ENCODE measurements around the gene NOC2L. TPM values are rescaled to one million over a fixed set of nuclear protein-coding genes. Genes with fewer than 3 reads are reported as not detected.

The NOC2L gene
- total and polyA plus RNA-seq, 2 donors (not counting 1 experiment from before 2014, with no cell fraction given): 34.1 to 61.1 TPM

DNA sequence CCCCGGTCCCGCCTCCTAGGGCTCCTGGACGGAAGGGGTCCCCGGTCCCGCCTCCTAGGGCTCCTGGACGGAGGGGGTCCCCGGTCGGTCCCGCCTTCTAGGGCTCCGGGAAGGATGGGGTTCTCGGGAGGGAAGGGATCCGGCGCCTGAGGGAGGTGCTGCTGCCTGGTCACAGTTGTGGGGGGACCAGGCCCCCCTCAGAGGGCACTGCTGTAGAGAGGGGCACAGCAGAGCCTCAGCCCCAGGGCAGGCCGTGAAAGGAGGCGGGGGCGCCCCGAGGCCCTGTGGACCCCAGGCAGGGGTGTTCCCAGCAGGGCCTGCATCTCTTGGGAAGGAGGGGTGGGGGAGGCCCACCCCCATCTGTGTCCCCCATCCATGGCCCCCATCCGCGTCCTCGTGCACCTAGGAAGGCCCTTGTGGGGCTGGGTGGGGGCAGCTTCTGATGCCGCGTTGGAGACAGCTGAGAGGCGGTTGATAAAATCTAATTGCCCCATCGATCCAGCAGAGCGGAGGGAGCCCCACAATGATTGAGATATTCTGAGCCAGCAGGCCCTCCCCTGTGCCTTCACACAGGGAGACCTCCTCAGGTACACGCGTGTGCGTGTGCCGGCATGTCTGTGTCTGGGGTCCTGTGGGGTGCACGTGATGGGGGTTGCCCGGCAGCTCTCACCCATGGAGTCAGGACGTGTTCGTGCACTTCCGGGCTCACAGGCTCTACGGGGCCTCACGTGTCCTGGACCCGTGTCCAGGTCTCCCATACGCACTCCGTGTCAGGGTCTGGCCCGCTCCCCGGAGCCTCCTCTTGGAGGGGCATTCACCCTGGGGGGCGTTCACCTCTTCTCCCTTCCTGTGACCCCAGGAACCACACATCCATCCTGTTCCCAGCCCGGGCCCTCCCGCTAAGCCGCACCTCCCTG, 22.4 kb downstream of the NOC2L start:
- Histone ChIP-seq H3K4me1 (ENCODE audit: control insufficient read depth, extremely low read depth, insufficient read depth, low read length) (peaks cover 8% of the 10 kb centered on the region), H3K4me2 (ENCODE audit: extremely low read depth, insufficient read depth, low read length) (no peak overlapping the region), H3K9ac (ENCODE audit: insufficient read depth, low read length) (no peak overlapping the region), H3K27ac (ENCODE audit: insufficient read depth, low read length) (no peak overlapping the region), H3K9me3 (ENCODE audit: control insufficient read depth, insufficient read depth, low read depth, low read length) (no peaks in the 10 kb centered on the region), H3K27me3 (ENCODE audit: control insufficient read depth, insufficient read depth, low read length) (peaks cover 7% of the 10 kb centered on the region), H3K36me3 (ENCODE audit: control insufficient read depth, insufficient read depth, low read length) (no peaks in the 10 kb centered on the region), H3K4me3 (replicated peaks in 1 of 4; ENCODE audit: control extremely low read depth in 1 of 4, insufficient read depth in 1 of 4, low read depth in 3 of 4, low read length in 4 of 4) (no peak overlapping the region), H4K20me1 (ENCODE audit: control insufficient read depth, extremely low read depth, insufficient read depth, low read length) (no peaks in the 10 kb centered on the region), H2AFZ (ENCODE audit: low read length) (no peak overlapping the region), H3K79me2 (ENCODE audit: control insufficient read depth, insufficient read depth, low read length) (no peaks in the 10 kb centered on the region)
- no peak for DNase-seq (ENCODE audit: low read depth in 2 of 2)
- TF ChIP-seq EZH2 (IDR thresholded peaks at IDR 0.05; ENCODE audit: low read length, missing control alignments): no peak
- TF ChIP-seq, protein P1, sequence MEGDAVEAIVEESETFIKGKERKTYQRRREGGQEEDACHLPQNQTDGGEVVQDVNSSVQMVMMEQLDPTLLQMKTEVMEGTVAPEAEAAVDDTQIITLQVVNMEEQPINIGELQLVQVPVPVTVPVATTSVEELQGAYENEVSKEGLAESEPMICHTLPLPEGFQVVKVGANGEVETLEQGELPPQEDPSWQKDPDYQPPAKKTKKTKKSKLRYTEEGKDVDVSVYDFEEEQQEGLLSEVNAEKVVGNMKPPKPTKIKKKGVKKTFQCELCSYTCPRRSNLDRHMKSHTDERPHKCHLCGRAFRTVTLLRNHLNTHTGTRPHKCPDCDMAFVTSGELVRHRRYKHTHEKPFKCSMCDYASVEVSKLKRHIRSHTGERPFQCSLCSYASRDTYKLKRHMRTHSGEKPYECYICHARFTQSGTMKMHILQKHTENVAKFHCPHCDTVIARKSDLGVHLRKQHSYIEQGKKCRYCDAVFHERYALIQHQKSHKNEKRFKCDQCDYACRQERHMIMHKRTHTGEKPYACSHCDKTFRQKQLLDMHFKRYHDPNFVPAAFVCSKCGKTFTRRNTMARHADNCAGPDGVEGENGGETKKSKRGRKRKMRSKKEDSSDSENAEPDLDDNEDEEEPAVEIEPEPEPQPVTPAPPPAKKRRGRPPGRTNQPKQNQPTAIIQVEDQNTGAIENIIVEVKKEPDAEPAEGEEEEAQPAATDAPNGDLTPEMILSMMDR (conservative IDR thresholded peaks at IDR 0.05 in 1 of 2, IDR thresholded peaks at IDR 0.05 in 1 of 2; ENCODE audit: low read depth in 1 of 2, low read length in 2 of 2): no peak

DNA sequence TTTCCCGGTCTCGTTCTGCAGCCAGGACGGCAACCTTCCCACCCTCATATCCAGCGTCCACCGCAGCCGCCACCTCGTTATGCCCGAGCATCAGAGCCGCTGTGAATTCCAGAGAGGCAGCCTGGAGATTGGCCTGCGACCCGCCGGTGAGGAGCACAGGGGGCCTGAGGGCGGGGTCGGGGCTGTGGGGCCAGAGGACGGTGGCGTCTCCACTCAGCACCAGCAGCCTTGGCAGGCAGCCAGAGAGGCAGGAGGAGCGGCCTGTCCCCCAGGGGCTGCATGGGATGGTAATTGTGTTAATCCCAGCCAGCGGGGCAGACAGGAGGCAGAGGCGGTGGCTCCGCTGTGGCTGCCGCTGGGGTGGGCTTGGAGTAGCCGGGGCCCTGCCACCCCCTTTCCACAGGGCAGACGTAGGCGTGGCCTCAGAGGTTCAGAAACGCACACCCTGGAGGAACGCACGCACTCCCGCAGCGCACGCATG, 23.3 kb downstream of the NOC2L start:
- Histone ChIP-seq H3K27ac (ENCODE audit: insufficient read depth, low read length) (no peak overlapping the region), H3K4me1 (ENCODE audit: control insufficient read depth, extremely low read depth, insufficient read depth, low read length) (peaks cover 3% of the 10 kb centered on the region), H3K9ac (ENCODE audit: insufficient read depth, low read length) (no peak overlapping the region), H3K36me3 (ENCODE audit: control insufficient read depth, insufficient read depth, low read length) (no peaks in the 10 kb centered on the region), H2AFZ (ENCODE audit: low read length) (no peak overlapping the region), H3K9me3 (ENCODE audit: control insufficient read depth, insufficient read depth, low read depth, low read length) (no peaks in the 10 kb centered on the region), H3K27me3 (ENCODE audit: control insufficient read depth, insufficient read depth, low read length) (peaks cover 8% of the 10 kb centered on the region), H4K20me1 (ENCODE audit: control insufficient read depth, extremely low read depth, insufficient read depth, low read length) (no peaks in the 10 kb centered on the region), H3K79me2 (ENCODE audit: control insufficient read depth, insufficient read depth, low read length) (no peaks in the 10 kb centered on the region), H3K4me2 (ENCODE audit: extremely low read depth, insufficient read depth, low read length) (no peak overlapping the region), H3K4me3 (replicated peaks in 1 of 4; ENCODE audit: control extremely low read depth in 1 of 4, insufficient read depth in 1 of 4, low read depth in 3 of 4, low read length in 4 of 4) (no peak overlapping the region)
- TF ChIP-seq EZH2 (IDR thresholded peaks at IDR 0.05; ENCODE audit: low read length, missing control alignments): no peak
- TF ChIP-seq, protein P1 (conservative IDR thresholded peaks at IDR 0.05 in 1 of 2, IDR thresholded peaks at IDR 0.05 in 1 of 2; ENCODE audit: low read depth in 1 of 2, low read length in 2 of 2): no peak
- DNase-seq (ENCODE audit: low read depth in 2 of 2): no peak

DNA sequence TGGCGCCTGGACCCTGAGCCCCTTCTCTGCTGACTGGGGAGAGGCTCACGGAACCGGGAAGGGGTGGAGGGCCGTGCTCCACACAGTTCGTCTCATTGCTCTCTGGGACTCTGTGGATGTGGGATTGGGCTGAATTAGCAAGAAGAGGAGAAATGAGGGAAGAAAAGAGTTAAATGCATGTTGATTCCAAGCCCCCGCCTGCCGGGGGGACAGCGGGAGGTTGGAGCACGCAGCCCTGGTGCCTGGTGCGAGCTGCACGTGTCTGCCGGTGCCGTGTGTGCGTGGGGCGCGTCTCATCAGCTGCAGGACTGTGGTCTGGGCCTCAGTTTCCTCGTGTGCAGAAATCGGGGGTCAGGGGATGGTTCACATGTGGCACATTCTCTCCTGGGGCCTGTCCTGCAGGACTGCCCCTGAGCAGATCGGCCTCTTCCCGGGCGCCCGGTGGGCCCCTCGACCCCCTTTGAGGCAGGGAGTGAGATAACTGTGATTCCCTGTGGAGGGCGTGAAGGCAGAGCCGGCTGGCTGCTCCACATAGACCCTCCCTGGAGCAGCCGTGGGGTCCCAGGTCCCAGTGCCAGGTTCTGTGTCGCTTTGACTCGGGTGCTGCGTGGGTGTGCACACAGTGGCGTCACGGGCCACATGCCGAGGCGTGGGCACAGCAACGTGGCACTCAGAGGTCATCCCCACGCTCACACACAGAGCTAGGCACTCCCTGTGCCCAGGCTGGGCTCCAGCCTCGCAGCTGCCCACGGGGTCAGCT, 23.9 kb downstream of the NOC2L start:
- no peak for TF ChIP-seq EZH2 (IDR thresholded peaks at IDR 0.05; ENCODE audit: low read length, missing control alignments)
- TF ChIP-seq, protein P1 (conservative IDR thresholded peaks at IDR 0.05 in 1 of 2, IDR thresholded peaks at IDR 0.05 in 1 of 2; ENCODE audit: low read depth in 1 of 2, low read length in 2 of 2): no peak
- Histone ChIP-seq H3K4me3 (replicated peaks in 1 of 4; ENCODE audit: control extremely low read depth in 1 of 4, insufficient read depth in 1 of 4, low read depth in 3 of 4, low read length in 4 of 4) (no peak overlapping the region), H4K20me1 (ENCODE audit: control insufficient read depth, extremely low read depth, insufficient read depth, low read length) (no peaks in the 10 kb centered on the region), H3K36me3 (ENCODE audit: control insufficient read depth, insufficient read depth, low read length) (no peaks in the 10 kb centered on the region), H3K4me1 (ENCODE audit: control insufficient read depth, extremely low read depth, insufficient read depth, low read length) (peaks cover 3% of the 10 kb centered on the region), H3K9me3 (ENCODE audit: control insufficient read depth, insufficient read depth, low read depth, low read length) (no peaks in the 10 kb centered on the region), H3K27me3 (ENCODE audit: control insufficient read depth, insufficient read depth, low read length) (peaks cover 8% of the 10 kb centered on the region), H3K79me2 (ENCODE audit: control insufficient read depth, insufficient read depth, low read length) (no peaks in the 10 kb centered on the region), H2AFZ (ENCODE audit: low read length) (no peak overlapping the region), H3K27ac (ENCODE audit: insufficient read depth, low read length) (no peak overlapping the region), H3K9ac (ENCODE audit: insufficient read depth, low read length) (no peak overlapping the region), H3K4me2 (ENCODE audit: extremely low read depth, insufficient read depth, low read length) (no peak overlapping the region)
- DNase-seq (ENCODE audit: low read depth in 2 of 2): no peak
